ENCODE results near the gene EOMES. TPM values are rescaled to one million over a fixed set of nuclear protein-coding genes. Genes with fewer than 3 reads are reported as not detected.

The EOMES gene
- total and polyA plus RNA-seq, 9 donors: 0.05 to 2.2 (median 0.20) TPM; not detected in 2

GRCh38 chr3:27728195-27729087 is 6.3 kb upstream of the EOMES start:
- Histone ChIP-seq H3K36me3 (no peaks in the 10 kb centered on the region), H3K27ac (no peak overlapping the region), H3K4me3 (no peak overlapping the region), H3K9me3 (no peaks in the 10 kb centered on the region), H3K27me3 (peaks cover 4% of the 10 kb centered on the region), H3K4me1 (ENCODE audit: insufficient read depth) (peaks cover 3% of the 10 kb centered on the region)
- TF ChIP-seq POLR2A (IDR thresholded peaks at IDR 0.05) (no peak), CTCF (IDR thresholded peaks at IDR 0.05) (no peak), EP300 (IDR thresholded peaks at IDR 0.05) (no peak)
- 3% methylated on average over 35 of the region's 35 CpGs for WGBS, 3 donors
- no peak for DNase-seq
- intact Hi-C loops (cut with DNase I): no loop called here

GRCh38 chr3:27726240-27726639 is 4.1 kb upstream of the EOMES start:
- Histone ChIP-seq H3K36me3 (no peaks in the 10 kb centered on the region), H3K9me3 (no peaks in the 10 kb centered on the region), H3K27ac (no peak overlapping the region), H3K4me3 (no peak overlapping the region), H3K27me3 (peaks cover 4% of the 10 kb centered on the region), H3K4me1 (ENCODE audit: insufficient read depth) (peaks cover 5% of the 10 kb centered on the region)
- no peak for DNase-seq
- WGBS, 3 donors: 7 to 12% (median 9%) methylated on average over 7 of the region's 7 CpGs
- no peak for TF ChIP-seq CTCF (IDR thresholded peaks at IDR 0.05)
- TF ChIP-seq EP300 (IDR thresholded peaks at IDR 0.05): no peak
- TF ChIP-seq POLR2A (IDR thresholded peaks at IDR 0.05): no peak
- intact Hi-C loops (cut with DNase I): no loop called here

- DNase-seq: no peak
- Histone ChIP-seq H3K27me3 (peaks cover 4% of the 10 kb centered on the region), H3K36me3 (no peaks in the 10 kb centered on the region), H3K4me3 (no peak overlapping the region), H3K27ac (no peak overlapping the region), H3K9me3 (no peaks in the 10 kb centered on the region), H3K4me1 (ENCODE audit: insufficient read depth) (peaks cover 7% of the 10 kb centered on the region)
- WGBS, 3 donors: 5 to 7% (median 5%) methylated on average over 30 of the region's 30 CpGs
- TF ChIP-seq POLR2A (IDR thresholded peaks at IDR 0.05): no peak
- no peak for TF ChIP-seq EP300 (IDR thresholded peaks at IDR 0.05)
- no peak for TF ChIP-seq CTCF (IDR thresholded peaks at IDR 0.05)
- intact Hi-C loops (cut with DNase I): no loop called here
Observed at GRCh38 chr3:27724459-27725197, 2.5 kb upstream of the EOMES start.

GRCh38 chr3:27723815-27724458 is 1.8 kb upstream of the EOMES start:
- H3K27me3 ChIP-seq: peaks cover 4% of the 10 kb centered on the region
- no peak overlapping the region for H3K27ac ChIP-seq
- TF ChIP-seq POLR2A (IDR thresholded peaks at IDR 0.05) (no peak), EP300 (IDR thresholded peaks at IDR 0.05) (no peak), CTCF (IDR thresholded peaks at IDR 0.05) (no peak)
- intact Hi-C loops (cut with DNase I): no loop called here
- H3K9me3 ChIP-seq: no peaks in the 10 kb centered on the region
- WGBS, 3 donors: 4% methylated on average over 37 of the region's 37 CpGs
- DNase-seq: no peak
- no peaks in the 10 kb centered on the region for H3K36me3 ChIP-seq
- peaks cover 7% of the 10 kb centered on the region for H3K4me1 ChIP-seq (ENCODE audit: insufficient read depth)
- no peak overlapping the region for H3K4me3 ChIP-seq

Data from ovary (tissue), 9 donors.